ENCODE results near the gene CNTN2.

DNA sequence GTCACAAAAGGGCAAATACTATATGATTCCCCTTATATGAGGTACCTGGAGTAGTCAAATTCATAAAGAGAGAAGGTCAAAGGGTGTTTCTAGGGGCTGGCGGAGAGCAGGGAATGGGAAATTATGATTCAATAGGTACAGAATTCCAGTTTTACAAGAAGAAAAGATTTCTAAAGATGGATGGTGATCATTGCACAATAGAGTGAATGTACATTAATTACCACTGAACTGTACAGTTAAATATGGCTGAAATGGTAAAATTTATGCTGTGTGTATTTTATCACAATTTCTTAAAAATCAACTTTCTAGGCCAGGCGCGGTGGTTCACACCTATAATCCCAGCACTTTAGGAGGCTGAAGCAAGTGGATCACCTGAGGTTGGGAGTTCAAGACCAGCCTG lies 59.4 kb downstream of the CNTN2 start:
- TF ChIP-seq, protein P1, sequence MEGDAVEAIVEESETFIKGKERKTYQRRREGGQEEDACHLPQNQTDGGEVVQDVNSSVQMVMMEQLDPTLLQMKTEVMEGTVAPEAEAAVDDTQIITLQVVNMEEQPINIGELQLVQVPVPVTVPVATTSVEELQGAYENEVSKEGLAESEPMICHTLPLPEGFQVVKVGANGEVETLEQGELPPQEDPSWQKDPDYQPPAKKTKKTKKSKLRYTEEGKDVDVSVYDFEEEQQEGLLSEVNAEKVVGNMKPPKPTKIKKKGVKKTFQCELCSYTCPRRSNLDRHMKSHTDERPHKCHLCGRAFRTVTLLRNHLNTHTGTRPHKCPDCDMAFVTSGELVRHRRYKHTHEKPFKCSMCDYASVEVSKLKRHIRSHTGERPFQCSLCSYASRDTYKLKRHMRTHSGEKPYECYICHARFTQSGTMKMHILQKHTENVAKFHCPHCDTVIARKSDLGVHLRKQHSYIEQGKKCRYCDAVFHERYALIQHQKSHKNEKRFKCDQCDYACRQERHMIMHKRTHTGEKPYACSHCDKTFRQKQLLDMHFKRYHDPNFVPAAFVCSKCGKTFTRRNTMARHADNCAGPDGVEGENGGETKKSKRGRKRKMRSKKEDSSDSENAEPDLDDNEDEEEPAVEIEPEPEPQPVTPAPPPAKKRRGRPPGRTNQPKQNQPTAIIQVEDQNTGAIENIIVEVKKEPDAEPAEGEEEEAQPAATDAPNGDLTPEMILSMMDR (IDR thresholded peaks at IDR 0.05), result no peak
- TF ChIP-seq POLR2A (IDR thresholded peaks at IDR 0.05) (no peak), EP300 (IDR thresholded peaks at IDR 0.05) (no peak), POLR2AphosphoS5 (IDR thresholded peaks at IDR 0.05) (no peak)
